Liver (tissue), 9 donors: Measurements from ENCODE around the gene GNA14. TPM values are rescaled to one million over a fixed set of nuclear protein-coding genes. Genes with fewer than 3 reads are reported as not detected.

Source experiments
- DNase-seq: peaks from one replicate; pipeline ENCODE4 v3.0.0-alpha.2; 2017; ENCODE audit warnings: low spot score
- H3K27ac ChIP-seq, 2 donors: one replicate each; pipeline ENCODE4 v1.7.0; 2013; ENCODE audit warnings: inconsistent platforms in 2 of 2, low read length in 2 of 2, control low read depth in 1 of 2, low read depth in 1 of 2, mild to moderate bottlenecking in 1 of 2
- H3K27me3 ChIP-seq, 4 donors: one replicate each; pipeline versions ENCODE4 v1.6.1 to v1.7.0; 2013; ENCODE audit warnings: low read length in 3 of 4, inconsistent platforms in 1 of 4, mild to moderate bottlenecking in 1 of 4, moderate library complexity in 1 of 4; ENCODE audit not compliant: control insufficient read depth in 4 of 4, insufficient read depth in 4 of 4
- H3K36me3 ChIP-seq, 4 donors: one replicate each; pipeline versions ENCODE4 v1.6.1 to v1.7.0; 2013; ENCODE audit warnings: low read length in 3 of 4, mild to moderate bottlenecking in 3 of 4, low read depth in 1 of 4, moderate library complexity in 1 of 4; ENCODE audit not compliant: control insufficient read depth in 4 of 4, insufficient read depth in 3 of 4
- H3K4me1 ChIP-seq, 4 donors: one replicate each; pipeline versions ENCODE4 v1.6.1 to v1.7.0; 2013; ENCODE audit warnings: low read length in 3 of 4, mild to moderate bottlenecking in 3 of 4, moderate library complexity in 1 of 4; ENCODE audit not compliant: control insufficient read depth in 4 of 4, insufficient read depth in 4 of 4
- H3K4me3 ChIP-seq, 3 donors: one replicate each; pipeline versions ENCODE4 v1.6.1 to v1.7.0; 2013; ENCODE audit warnings: low read length in 3 of 3, control low read depth in 1 of 3, low read depth in 1 of 3, mild to moderate bottlenecking in 1 of 3
- H3K9ac ChIP-seq, 2 donors: one replicate each; pipeline ENCODE4 v1.7.0; 2013; ENCODE audit warnings: low read length in 2 of 2, mild to moderate bottlenecking in 2 of 2, moderate library complexity in 2 of 2, control low read depth in 1 of 2, low read depth in 1 of 2
- H3K9me3 ChIP-seq, 4 donors: one replicate each; pipeline versions ENCODE4 v1.6.1 to v1.7.0; 2013; ENCODE audit warnings: low read length in 3 of 4; ENCODE audit not compliant: control insufficient read depth in 4 of 4
- ATF3 ChIP-seq: IDR thresholded peaks from 2 replicates; pipeline ENCODE4 v1.6.1; 2016; ENCODE audit warnings: antibody characterized with exemption
- CTCF ChIP-seq: fragments of 150-350 bp; IDR thresholded peaks from 2 replicates; pipeline ENCODE4 v1.5.1; 2017; ENCODE audit warnings: improper control_type of control experiment, low read depth, low read length; ENCODE audit not compliant: missing input control
- EGR1 ChIP-seq, 2 donors: IDR thresholded peaks; 2 replicates each; pipeline ENCODE4 v1.6.1; 2016 to 2018; ENCODE audit warnings: antibody characterized with exemption in 2 of 2, low read depth in 2 of 2
- GABPA ChIP-seq, 2 donors: IDR thresholded peaks in 1 of 2; conservative IDR thresholded peaks in 1 of 2; 2 replicates each; pipeline ENCODE4 v1.6.1; 2016; ENCODE audit warnings: antibody characterized with exemption in 2 of 2, mild to moderate bottlenecking in 1 of 2, moderate library complexity in 1 of 2
- HNF4G ChIP-seq: IDR thresholded peaks from 2 replicates; pipeline ENCODE4 v1.6.1; 2016; ENCODE audit warnings: antibody characterized with exemption
- JUND ChIP-seq, 2 donors: IDR thresholded peaks; 2 replicates each; pipeline ENCODE4 v1.6.1; 2016; ENCODE audit warnings: antibody characterized with exemption in 2 of 2
- MAX ChIP-seq: IDR thresholded peaks from 2 replicates; pipeline ENCODE4 v1.6.1; 2016; ENCODE audit warnings: antibody characterized with exemption
- NR2F2 ChIP-seq: IDR thresholded peaks from 2 replicates; pipeline ENCODE4 v1.6.1; 2016; ENCODE audit warnings: antibody characterized with exemption
- REST ChIP-seq: IDR thresholded peaks from 2 replicates; pipeline ENCODE4 v1.6.1; 2016; ENCODE audit warnings: antibody characterized with exemption, mild to moderate bottlenecking
- RXRA ChIP-seq, 2 donors: IDR thresholded peaks; 2 replicates each; pipeline ENCODE4 v1.6.1; 2017 to 2018; ENCODE audit warnings: antibody characterized with exemption in 2 of 2, mild to moderate bottlenecking in 1 of 2
- SP1 ChIP-seq: IDR thresholded peaks from 2 replicates; pipeline ENCODE4 v1.6.1; 2018; ENCODE audit warnings: antibody characterized with exemption, mild to moderate bottlenecking
- TAF1 ChIP-seq: conservative IDR thresholded peaks from 2 replicates; pipeline ENCODE4 v1.6.1; 2016; ENCODE audit warnings: antibody characterized with exemption, mild to moderate bottlenecking
- YY1 ChIP-seq: IDR thresholded peaks from 2 replicates; pipeline ENCODE4 v1.6.1; 2016; ENCODE audit warnings: antibody characterized with exemption, mild to moderate bottlenecking
- ZBTB33 ChIP-seq: IDR thresholded peaks from 2 replicates; pipeline ENCODE4 v1.6.1; 2016; ENCODE audit warnings: antibody characterized with exemption
- WGBS: extraction: QIAGEN DNeasy Blood & Tissue Kit; methylation state at CpG from one replicate; pipeline ENCODE4 v1.1.7; 2013; 5-methylcytosine and 5-hydroxymethylcytosine counted together
- polyA plus RNA-seq, 2 donors: library from polyadenylated mRNA; stranded (reverse) in 1 of 2; unstranded in 1 of 2; fragments of 200-250 nt in 1 of 2; fragments of >200 nt in 1 of 2; fragmentation: Nextera tagmentation in 1 of 2; extraction: Ambion mirVana in 1 of 2; gene quantifications; one replicate each; pipeline versions ENCODE4 v1.2.1 to v1.2.3, GENCODE V29; 2013 to 2015
- total RNA-seq, 2 donors: library from RNA; depleted of rRNA; stranded (reverse); fragments of >200 nt; gene quantifications; one replicate each; pipeline ENCODE4 v1.2.3, GENCODE V29; 2014
- donor health status: healthy.
- donor health status: healthy.
- donor health status: healthy.
- donor health status: healthy.
- donor health status: healthy.

GNA14 gene
- total and polyA plus RNA-seq, 4 donors, result 1.1 to 5.4 (median 2.9) TPM

GRCh38 chr9:77593528-77593927 lies 54.6 kb downstream of the GNA14 start (continued):
- TF ChIP-seq ZBTB33 (no peak), YY1 (no peak)

GRCh38 chr9:77592476-77592875 lies 55.6 kb downstream of the GNA14 start:
- Histone ChIP-seq H3K27me3 (no peaks in the 10 kb centered on the region), H3K4me3 (no peak overlapping the region), H3K9me3 (no peaks in the 10 kb centered on the region), H3K36me3 (no peaks in the 10 kb centered on the region), H3K4me1 (no peaks in the 10 kb centered on the region), H3K9ac (no peak overlapping the region), H3K27ac (no peak overlapping the region)
- TF ChIP-seq ATF3 (no peak), YY1 (no peak), TAF1 (no peak), RXRA (IDR thresholded peaks at IDR 0.05) (no peak), REST (no peak), HNF4G (no peak), SP1 (no peak), GABPA (IDR thresholded peaks at IDR 0.05 in 1 of 2, conservative IDR thresholded peaks at IDR 0.05 in 1 of 2) (no peak), CTCF (no peak), MAX (no peak), JUND (IDR thresholded peaks at IDR 0.05) (no peak), NR2F2 (no peak), EGR1 (IDR thresholded peaks at IDR 0.05; ENCODE audit: low read depth in 2 of 2) (no peak)
- WGBS, result 73% methylated on average over 2 of the region's 2 CpGs
- DNase-seq, result no peak
